Transverse colon (tissue), 4 donors: ENCODE data around the gene FOXK2. TPM values are rescaled to one million over a fixed set of nuclear protein-coding genes. Genes with fewer than 3 reads are reported as not detected.
A peak's percentile ranks its signal among the peaks of the same experiment; 100 is the strongest.
"Not testable (repeated sequence)": the region's sequence is repeated elsewhere in the genome, so short reads cannot be mapped to it uniquely, and the experiment has no call there.

Source experiments
- DNase-seq: peaks from one replicate; pipeline ENCODE4 v3.0.0-alpha.2; 2019
- H3K27ac ChIP-seq, 4 donors: fragments of 200-600 bp; sonication (generic); 2 replicates each; pipeline ENCODE4 v1.5.1; 2016 to 2018; ENCODE audit warnings: inconsistent platforms in 4 of 4
- H3K27me3 ChIP-seq: fragments of 200-600 bp; sonication (generic); 2 replicates; pipeline ENCODE4 v1.5.1; 2017; ENCODE audit warnings: inconsistent platforms
- H3K36me3 ChIP-seq, 4 donors: fragments of 200-600 bp; sonication (generic); 2 replicates each; pipeline ENCODE4 v1.5.1; 2017 to 2019; ENCODE audit warnings: inconsistent platforms in 4 of 4
- H3K4me1 ChIP-seq, 4 donors: fragments of 200-600 bp; sonication (generic); 2 replicates each; pipeline ENCODE4 v1.5.1; 2017 to 2020; ENCODE audit warnings: inconsistent platforms in 4 of 4
- H3K4me3 ChIP-seq, 4 donors: fragments of 200-600 bp; sonication (generic); 1 replicate in 1 of 4; 2 replicates in 3 of 4; pipeline versions ENCODE4 v1.5.1 to v1.6.1; 2017 to 2019; ENCODE audit warnings: inconsistent platforms in 4 of 4
- H3K9me3 ChIP-seq, 2 donors: fragments of 200-600 bp; sonication (generic); 2 replicates each; pipeline ENCODE4 v1.5.1; 2017 to 2019; ENCODE audit warnings: inconsistent platforms in 2 of 2
- CTCF ChIP-seq, 5 experiments: fragments of 200-600 bp in 3 of 5; fragments of 450-650 bp in 2 of 5; sonication (generic) in 3 of 5; IDR thresholded peaks; 1 replicate in 2 of 5; 2 replicates in 3 of 5; pipeline ENCODE4 v1.5.1; 2016 to 2017; ENCODE audit warnings: antibody characterized with exemption in 5 of 5, inconsistent platforms in 3 of 5, mild to moderate bottlenecking in 2 of 5, moderate library complexity in 1 of 5
- EP300 ChIP-seq: sonication (generic); formaldehyde crosslinking; IDR thresholded peaks from one replicate; pipeline ENCODE4 v1.6.1; 2017; ENCODE audit warnings: antibody characterized with exemption, low read depth
- POLR2A ChIP-seq: fragments of 450-650 bp; IDR thresholded peaks from one replicate; pipeline ENCODE4 v1.6.1; 2016; ENCODE audit warnings: antibody characterized with exemption, mild to moderate bottlenecking, moderate library complexity
- POLR2AphosphoS5 ChIP-seq, 3 donors: sonication (generic); formaldehyde crosslinking; IDR thresholded peaks; one replicate each; pipeline ENCODE4 v1.6.1; 2016; ENCODE audit warnings: antibody characterized with exemption in 3 of 3
- WGBS, 2 donors: methylation state at CpG; one replicate each; pipeline ENCODE4 v1.1.5; 2018; ENCODE audit warnings: low coverage in 1 of 2; 5-methylcytosine and 5-hydroxymethylcytosine counted together
- in situ Hi-C, 4 donors: fragments of 200-750 bp; cut with MboI; loops; one replicate each; pipeline versions ENCODE4 v1.15.0 to v1.15.1; 2017; ENCODE audit warnings: low sequenced_read_pairs in 3 of 4, low pct_ligation_motif_present in 1 of 4, low pct_unique_long_range_greater_than_20kb in 1 of 4
- intact Hi-C: fragments of 100-400 bp; cut with DNase I; formaldehyde crosslinking; loops from one replicate; pipeline ENCODE4 v1.15.1; 2023; ENCODE audit warnings: low total_unique reads
- total RNA-seq, 4 donors: library from RNA; depleted of rRNA; stranded (reverse); fragments of >200 nt; gene quantifications; one replicate each; pipeline ENCODE4 v1.1.0, GENCODE V29; 2016

FOXK2 gene
- total RNA-seq, 4 donors from 2014 or later: 41.2 to 216 (median 106) TPM

- peak; percentile 82 for DNase-seq
- peak; percentile 69 to 83 (median 76) for TF ChIP-seq CTCF (IDR thresholded peaks at IDR 0.05)
- TF ChIP-seq POLR2AphosphoS5 (IDR thresholded peaks at IDR 0.05): peak in 2 of 3 donors; percentile 11 to 57
- TF ChIP-seq POLR2A: no peak
- no peak for TF ChIP-seq EP300
- Histone ChIP-seq H3K4me3 (no peak overlapping the region), H3K9me3 (no peaks in the 10 kb centered on the region), H3K27ac (peak overlapping the region; percentile 15 to 83 (median 63)), H3K27me3 (no peaks in the 10 kb centered on the region), H3K36me3 (no peaks in the 10 kb centered on the region), H3K4me1 (peaks cover 30 to 66% (median 49%) of the 10 kb centered on the region in 4 donors)
- 31 to 39% methylated on average over 12 to 13 of the region's 13 CpGs for WGBS, 2 donors
- intact Hi-C loops: loop anchor here (5.0 to 10.0 kb wide), 2 partner anchors 57 to 95 kb away; partner anchors contain the start of gene NARF
- in situ Hi-C loops: loop anchor here in 1 of 4 donors (10.0 kb wide), 2 partner anchors 67 to 197 kb away; partner anchors contain the start of gene TEX19
These were observed 32.4 kb downstream of the FOXK2 start for GRCh38 chr17:82551779-82552457.

GRCh38 chr17:82552580-82552979 lies 33.0 kb downstream of the FOXK2 start:
- in situ Hi-C loops (loop anchor here in 1 of 4 donors (10.0 kb wide), 2 partner anchors 68 to 198 kb away; partner anchors contain the start of gene TEX19), intact Hi-C loops (loop anchor here (5.0 to 10.0 kb wide), 2 partner anchors 58 to 95 kb away; partner anchors contain the start of gene NARF)
- H3K27ac ChIP-seq: peak overlapping the region; percentile 15 to 83 (median 63)
- TF ChIP-seq EP300 (no peak), POLR2A (no peak), CTCF (IDR thresholded peaks at IDR 0.05) (no peak), POLR2AphosphoS5 (IDR thresholded peaks at IDR 0.05) (no peak)
- no peaks in the 10 kb centered on the region for H3K9me3 ChIP-seq
- H3K4me1 ChIP-seq: peaks cover 30 to 66% (median 49%) of the 10 kb centered on the region in 4 donors
- H3K4me3 ChIP-seq: no peak overlapping the region
- 89% methylated on average over 7 to 13 of the region's 13 CpGs for WGBS, 2 donors
- no peaks in the 10 kb centered on the region for H3K27me3 ChIP-seq
- DNase-seq: no peak
- no peaks in the 10 kb centered on the region for H3K36me3 ChIP-seq

GRCh38 chr17:82553210-82553930 lies 33.8 kb downstream of the FOXK2 start:
- H3K36me3 ChIP-seq: no peaks in the 10 kb centered on the region
- no peaks in the 10 kb centered on the region for H3K27me3 ChIP-seq
- intact Hi-C loops: loop anchor here (5.0 to 10.0 kb wide), 2 partner anchors 59 to 96 kb away; partner anchors contain the start of gene NARF
- TF ChIP-seq CTCF (IDR thresholded peaks at IDR 0.05) (no peak), EP300 (no peak), POLR2AphosphoS5 (IDR thresholded peaks at IDR 0.05) (no peak), POLR2A (no peak)
- in situ Hi-C loops: loop anchor here in 1 of 4 donors (10.0 kb wide), 2 partner anchors 69 to 199 kb away; partner anchors contain the start of gene TEX19
- peaks cover 30 to 61% (median 44%) of the 10 kb centered on the region in 4 donors for H3K4me1 ChIP-seq
- peak overlapping the region; percentile 67 to 83 (median 68) for H3K27ac ChIP-seq
- 79% methylated on average over 18 of the region's 18 CpGs; no CpG with 5 or more reads in 1 of the 2 donors for WGBS, 2 donors
- DNase-seq: no peak
- H3K4me3 ChIP-seq: no peak overlapping the region
- no peaks in the 10 kb centered on the region for H3K9me3 ChIP-seq

GRCh38 chr17:82557510-82557909 lies 38.0 kb downstream of the FOXK2 start:
- not testable (repeated sequence) for H3K27ac ChIP-seq, H3K27me3 ChIP-seq, H3K9me3 ChIP-seq, H3K36me3 ChIP-seq, H3K4me3 ChIP-seq, DNase-seq
- WGBS, 2 donors: 90 to 100% methylated on average over 1 to 2 of the region's 2 CpGs
- H3K4me1 ChIP-seq: peaks cover 27 to 61% (median 35%) of the 10 kb centered on the region in 4 donors
- in situ Hi-C loops: loop anchor here in 1 of 4 donors (10.0 kb wide), 2 partner anchors 73 to 203 kb away; partner anchors contain the start of gene TEX19
- intact Hi-C loops: loop anchor here (10.0 kb wide), 1 partner anchor 63 kb away; no protein-coding TSS in a partner anchor
